HCT116 (cell line): ENCODE data around the gene DENND5A. TPM values are rescaled to one million over a fixed set of nuclear protein-coding genes. Genes with fewer than 3 reads are reported as not detected.

Experiments used
- ATAC-seq: fragments of 200-7000 bp; cut with Tn5 transposase; 2 replicates; pipeline ENCODE4 v1.9.1; 2020; ENCODE audit warnings: mild to moderate bottlenecking, moderate library complexity
- BruUV-seq: library from RNA; stranded (reverse); fragments of 400-500 nt; replicated peaks from 2 replicates; lab custom pipeline; 2021; lab: Mats Ljungman, UMichigan
- CTCF ChIA-PET: fragments of 300-600 bp; sonication (Branson Sonifier 250); formaldehyde crosslinking; loops from one replicate; lab custom pipeline; 2021; ENCODE audit warnings: antibody characterized with exemption; lab: Charles Lee
- POLR2A ChIA-PET: fragments of 300-600, 350-600 bp; sonication (Branson Sonifier 250); formaldehyde crosslinking; loops from one replicate; lab custom pipeline; 2021; ENCODE audit warnings: antibody characterized with exemption; lab: Charles Lee
- RAD21 ChIA-PET, 2 experiments: fragments of 300-600 bp; sonication (Branson Sonifier 250); formaldehyde crosslinking; loops; one replicate each; lab custom pipeline; 2023; ENCODE audit warnings: low total read pairs in 2 of 2; ENCODE audit not compliant: uncharacterized antibody in 2 of 2, unreplicated experiment in 2 of 2, low non-redundant PET in 1 of 2; lab: Charles Lee
- DNase-seq: peaks from one replicate; pipeline ENCODE4 v3.0.0-alpha.2; 2010; ENCODE audit warnings: low read depth, low spot score
- H2AFZ ChIP-seq: fragments of 200-600 bp; shearing (Covaris generic), sonication (generic); 2 replicates; pipeline ENCODE4 v1.6.1; 2017; ENCODE audit warnings: low read depth, mixed run types, mixed read lengths, antibody characterized with exemption, low read length; ENCODE audit not compliant: poor library complexity, severe bottlenecking
- H3K27ac ChIP-seq: 2 replicates; pipeline ENCODE4 v1.5.1; 2012; ENCODE audit warnings: low read depth, low read length
- H3K27me3 ChIP-seq: fragments of 200-600 bp; sonication (generic); 2 replicates; pipeline ENCODE4 v1.6.1; 2016; ENCODE audit warnings: mixed run types, low read length, mixed read lengths; ENCODE audit not compliant: insufficient read depth
- H3K36me3 ChIP-seq, 2 experiments: fragments of 200-500 bp in 1 of 2; fragments of 200-600 bp in 1 of 2; sonication (Bioruptor generic) in 1 of 2; sonication (generic) in 1 of 2; 2 replicates each; pipeline versions ENCODE4 v1.5.1 to v1.6.1; 2014 to 2016; ENCODE audit warnings: low read length in 2 of 2, inconsistent platforms in 1 of 2, mixed read lengths in 1 of 2, mixed run types in 1 of 2; ENCODE audit not compliant: insufficient read depth in 2 of 2, control insufficient read depth in 1 of 2
- H3K4me1 ChIP-seq, 2 experiments: fragments of 200-600 bp in 1 of 2; sonication (generic) in 1 of 2; 2 replicates each; pipeline versions ENCODE4 v1.5.1 to v1.6.1; 2012 to 2017; ENCODE audit warnings: low read length in 2 of 2, inconsistent platforms in 1 of 2, mild to moderate bottlenecking in 1 of 2, mixed read lengths in 1 of 2, mixed run types in 1 of 2, moderate library complexity in 1 of 2; ENCODE audit not compliant: insufficient read depth in 2 of 2, control insufficient read depth in 1 of 2
- H3K4me2 ChIP-seq: fragments of 200-600 bp; sonication (generic); 2 replicates; pipeline ENCODE4 v1.6.1; 2017; ENCODE audit warnings: mixed run types, low read length, mixed read lengths
- H3K4me3 ChIP-seq, 2 experiments: fragments of 200-600 bp in 1 of 2; sonication (generic) in 1 of 2; replicated peaks in 1 of 2; 2 replicates each; pipeline ENCODE4 v1.5.1; 2011 to 2016; ENCODE audit warnings: low read length in 2 of 2, control low read depth in 1 of 2, low read depth in 1 of 2, mild to moderate bottlenecking in 1 of 2, mixed read lengths in 1 of 2, mixed run types in 1 of 2
- H3K79me2 ChIP-seq: fragments of 200-600 bp; sonication (generic); 2 replicates; pipeline ENCODE4 v1.6.1; 2017; ENCODE audit warnings: mild to moderate bottlenecking, mixed run types, low read length, moderate library complexity, mixed read lengths; ENCODE audit not compliant: insufficient read depth
- H3K9ac ChIP-seq: fragments of 200-600 bp; sonication (generic); 2 replicates; pipeline ENCODE4 v1.6.1; 2016; ENCODE audit warnings: low read length, mixed read lengths
- H3K9me2 ChIP-seq: fragments of 200-600 bp; sonication (generic), shearing (Covaris generic); 2 replicates; pipeline ENCODE4 v1.6.1; 2017; ENCODE audit warnings: mixed run types, mild to moderate bottlenecking, moderate library complexity; ENCODE audit not compliant: insufficient read depth
- H3K9me3 ChIP-seq, 2 experiments: fragments of 200-500 bp in 1 of 2; fragments of 200-600 bp in 1 of 2; sonication (Bioruptor generic) in 1 of 2; sonication (generic) in 1 of 2; 2 replicates each; pipeline ENCODE4 v1.6.1; 2014 to 2017; ENCODE audit warnings: low read length in 2 of 2, mixed read lengths in 2 of 2, inconsistent platforms in 1 of 2, low read depth in 1 of 2, mild to moderate bottlenecking in 1 of 2, mixed run types in 1 of 2, moderate library complexity in 1 of 2; ENCODE audit not compliant: control insufficient read depth in 1 of 2, insufficient read depth in 1 of 2
- H4K20me1 ChIP-seq: fragments of 200-600 bp; sonication (generic), shearing (Covaris generic); 2 replicates; pipeline ENCODE4 v1.6.1; 2017; ENCODE audit warnings: mixed run types, mild to moderate bottlenecking, moderate library complexity; ENCODE audit not compliant: insufficient read depth
- ATF3 ChIP-seq: IDR thresholded peaks from 2 replicates; pipeline ENCODE4 v1.6.1; 2012
- CBX3 ChIP-seq: IDR thresholded peaks from 2 replicates; pipeline ENCODE4 v1.6.1; 2012; ENCODE audit warnings: low read depth
- CEBPB ChIP-seq: IDR thresholded peaks from 2 replicates; pipeline ENCODE4 v1.6.1; 2012; ENCODE audit warnings: low read depth
- CTCF ChIP-seq, 3 experiments: fragments of 200-600 bp in 1 of 3; sonication (generic) in 1 of 3; IDR thresholded peaks in 2 of 3; conservative IDR thresholded peaks in 1 of 3; 2 replicates each; pipeline ENCODE4 v1.5.1; 2012 to 2017; ENCODE audit warnings: low read depth in 2 of 3, low read length in 2 of 3, antibody characterized with exemption in 1 of 3, borderline replicate concordance in 1 of 3, control low read depth in 1 of 3, mild to moderate bottlenecking in 1 of 3, mixed read lengths in 1 of 3, mixed run types in 1 of 3, moderate library complexity in 1 of 3; ENCODE audit not compliant: insufficient read depth in 1 of 3
- EGR1 ChIP-seq: IDR thresholded peaks from 2 replicates; pipeline ENCODE4 v1.6.1; 2012; ENCODE audit warnings: low read depth
- EZH2phosphoT487 ChIP-seq: fragments of 200-600 bp; IDR thresholded peaks from 2 replicates; pipeline ENCODE4 v1.6.1; 2018; ENCODE audit warnings: antibody characterized with exemption, borderline replicate concordance
- FOSL1 ChIP-seq: IDR thresholded peaks from 2 replicates; pipeline ENCODE4 v1.6.1; 2012; ENCODE audit warnings: low read depth
- JUND ChIP-seq: IDR thresholded peaks from 2 replicates; pipeline ENCODE4 v1.6.1; 2012
- MAX ChIP-seq: IDR thresholded peaks from 2 replicates; pipeline ENCODE4 v1.6.1; 2012
- POLR2AphosphoS5 ChIP-seq: IDR thresholded peaks from 2 replicates; pipeline ENCODE4 v1.6.1; 2011; ENCODE audit warnings: mild to moderate bottlenecking, low read depth, low read length, moderate library complexity
- RAD21 ChIP-seq: IDR thresholded peaks from 2 replicates; pipeline ENCODE4 v1.6.1; 2012; ENCODE audit warnings: low read depth, mild to moderate bottlenecking
- REST ChIP-seq: IDR thresholded peaks from 2 replicates; pipeline ENCODE4 v1.6.1; 2012; ENCODE audit warnings: low read depth
- SP1 ChIP-seq: IDR thresholded peaks from 2 replicates; pipeline ENCODE4 v1.6.1; 2012; ENCODE audit warnings: low read depth
- SRF ChIP-seq: IDR thresholded peaks from 2 replicates; pipeline ENCODE4 v1.6.1; 2012; ENCODE audit warnings: low read depth
- TCF7L2 ChIP-seq: IDR thresholded peaks from 2 replicates; pipeline ENCODE4 v1.7.0; 2011; ENCODE audit warnings: borderline replicate concordance, inconsistent platforms; ENCODE audit not compliant: insufficient read depth, insufficient read length; ENCODE audit errors: extremely low read depth
- ZBTB33 ChIP-seq: IDR thresholded peaks from 2 replicates; pipeline ENCODE4 v1.6.1; 2011; ENCODE audit warnings: mild to moderate bottlenecking, low read length, moderate library complexity; ENCODE audit not compliant: insufficient replicate concordance; ENCODE audit errors: extremely low read depth
- ZNF274 ChIP-seq: fragments of 200-500 bp; sonication (Bioruptor generic); IDR thresholded peaks from 2 replicates; pipeline ENCODE4 v1.6.1; 2014; ENCODE audit warnings: mild to moderate bottlenecking, low read depth, low read length, inconsistent platforms
- intact Hi-C: fragments of 100-400 bp; cut with micrococcal nuclease; formaldehyde crosslinking; loops from 2 replicates; pipeline ENCODE4 v1.10.0; 2022
- total RNA-seq: library from RNA; stranded (reverse); gene quantifications from one replicate; pipeline ENCODE4 v1.2.1, GENCODE V29; 2021; ENCODE audit not compliant: unreplicated experiment

DENND5A gene
- total RNA-seq, 1 experiment from 2014 or later, result 48.6 TPM

- no TSS peak for BruUV-seq
- POLR2A ChIA-PET, result no interaction called here
- H3K9me2 ChIP-seq, result no peaks in the 10 kb centered on the region
These were observed 92.8 kb downstream of the DENND5A start for GRCh38 chr11:9172389-9172788.

More at GRCh38 chr11:9172389-9172788, 92.8 kb downstream of the DENND5A start:
- ChIA-PET CTCF (no interaction called here), RAD21 (no interaction called here)
- TF ChIP-seq POLR2AphosphoS5 (no peak), REST (no peak), CBX3 (no peak), FOSL1 (no peak), EZH2phosphoT487 (no peak), TCF7L2 (no peak), SP1 (no peak), ZBTB33 (no peak), ATF3 (no peak), RAD21 (no peak), ZNF274 (no peak), MAX (no peak), SRF (no peak), EGR1 (no peak), CEBPB (no peak), JUND (no peak), CTCF (IDR thresholded peaks at IDR 0.05 in 2 of 3, conservative IDR thresholded peaks at IDR 0.05 in 1 of 3; ENCODE audit: borderline replicate concordance in 1 of 3, insufficient read depth in 1 of 3, low read depth in 2 of 3, low read length in 2 of 3) (no peak)
- H3K36me3 ChIP-seq, result peaks cover 17 to 20% of the 10 kb centered on the region in 2 experiments; a peak in 3 of 4 replicates
- H4K20me1 ChIP-seq, result no peaks in the 10 kb centered on the region
- intact Hi-C loops, result loop anchor here (5.0 kb wide), 1 partner anchor 90 kb away; no protein-coding TSS in a partner anchor
- H3K4me1 ChIP-seq, result peaks cover 0 to 17% of the 10 kb centered on the region in 2 experiments; a peak in 2 of 4 replicates
- ATAC-seq (no peak), DNase-seq (no peak)
- no peak overlapping the region for H3K27ac ChIP-seq
- H3K9ac ChIP-seq, result no peak overlapping the region
- no peaks in the 10 kb centered on the region for H3K9me3 ChIP-seq
- H3K4me3 ChIP-seq, result no peak overlapping the region
- no peak overlapping the region for H2AFZ ChIP-seq
- no peak overlapping the region for H3K4me2 ChIP-seq
- H3K79me2 ChIP-seq, result 0 out of 2 replicates have a peak, but pooled peaks cover 3% of the 10 kb centered on the region
- H3K27me3 ChIP-seq, result no peaks in the 10 kb centered on the region
